Endodermal cell (in vitro differentiated cells): Measurements from ENCODE around the gene ALDH4A1. TPM values are rescaled to one million over a fixed set of nuclear protein-coding genes. Genes with fewer than 3 reads are reported as not detected.
"Not testable (repeated sequence)": the region's sequence is repeated elsewhere in the genome, so short reads cannot be mapped to it uniquely, and the experiment has no call there.

ENCODE experiments used
- DNase-seq: peaks from one replicate; pipeline ENCODE4 v3.0.0-alpha.2; 2017
- H3K27ac ChIP-seq: 2 replicates; pipeline ENCODE4 v1.5.1; 2013; ENCODE audit warnings: mild to moderate bottlenecking, low read depth, low read length, moderate library complexity
- H3K27me3 ChIP-seq: 2 replicates; pipeline ENCODE4 v1.6.1; 2013; ENCODE audit warnings: mild to moderate bottlenecking, low read length, moderate library complexity; ENCODE audit not compliant: insufficient read depth, control insufficient read depth, poor library complexity, severe bottlenecking
- H3K36me3 ChIP-seq: 2 replicates; pipeline ENCODE4 v1.7.0; 2013; ENCODE audit warnings: mild to moderate bottlenecking, low read length, moderate library complexity; ENCODE audit not compliant: control insufficient read depth, insufficient read depth
- H3K4me1 ChIP-seq: one replicate; pipeline ENCODE4 v1.7.0; 2013; ENCODE audit warnings: low read length; ENCODE audit not compliant: control insufficient read depth, insufficient read depth
- H3K4me3 ChIP-seq: 2 replicates; pipeline ENCODE4 v1.5.1; 2013; ENCODE audit warnings: mild to moderate bottlenecking, low read length, moderate library complexity
- H3K9ac ChIP-seq: 2 replicates; pipeline ENCODE4 v1.6.1; 2013; ENCODE audit warnings: mild to moderate bottlenecking, low read length, moderate library complexity; ENCODE audit not compliant: poor library complexity, severe bottlenecking; ENCODE audit errors: extremely low read depth
- H3K9me3 ChIP-seq: 2 replicates; pipeline ENCODE4 v1.6.1; 2013; ENCODE audit warnings: mild to moderate bottlenecking, low read length, moderate library complexity; ENCODE audit not compliant: control insufficient read depth
- H3K27ac Mint-ChIP-seq: 2 replicates; pipeline ENCODE4 v1.8.0; 2020; ENCODE audit warnings: mixed read lengths
- H3K27me3 Mint-ChIP-seq: 2 replicates; pipeline ENCODE4 v1.8.0; 2021; ENCODE audit warnings: mild to moderate bottlenecking, mixed read lengths; ENCODE audit not compliant: insufficient read depth
- H3K36me3 Mint-ChIP-seq: 2 replicates; pipeline ENCODE4 v1.8.0; 2020; ENCODE audit warnings: low read depth, mixed read lengths
- H3K4me1 Mint-ChIP-seq: 2 replicates; pipeline ENCODE4 v1.8.0; 2020; ENCODE audit warnings: mixed read lengths
- H3K4me3 Mint-ChIP-seq: 2 replicates; pipeline ENCODE4 v1.8.0; 2020; ENCODE audit warnings: mild to moderate bottlenecking, moderate library complexity, mixed read lengths
- H3K9me3 Mint-ChIP-seq: 2 replicates; pipeline ENCODE4 v1.8.0; 2020; ENCODE audit warnings: mild to moderate bottlenecking, mixed read lengths
- WGBS, 2 experiments: methylation state at CpG; one replicate each; pipeline versions ENCODE4 v1.1.5 to v1.1.7; 2013; ENCODE audit warnings: missing lambda C conversion rate in 2 of 2, mixed read lengths in 1 of 2; ENCODE audit not compliant: insufficient coverage in 1 of 2, insufficient read length in 1 of 2; 5-methylcytosine and 5-hydroxymethylcytosine counted together
- total RNA-seq, 2 donors: library from RNA; stranded (reverse); fragmentation: NEBNext Ultra II Directional in 1 of 2; extraction: Animal tissue kit (Norgen Biotek cat#: 25700) in 1 of 2; gene quantifications; 2 replicates in 1 of 2; 3 replicates in 1 of 2; pipeline ENCODE4 v1.2.1, GENCODE V29; 2021
- TF ChIP-seq, protein P1 (sequence below): fragments of 200-600 bp; sonication (generic); conservative IDR thresholded peaks from 2 replicates; pipeline ENCODE4 v1.5.0; 2021; ENCODE audit warnings: antibody characterized with exemption, mild to moderate bottlenecking

The ALDH4A1 gene
- total RNA-seq, 2 donors from 2014 or later = 7.6 to 18.7 TPM

DNA sequence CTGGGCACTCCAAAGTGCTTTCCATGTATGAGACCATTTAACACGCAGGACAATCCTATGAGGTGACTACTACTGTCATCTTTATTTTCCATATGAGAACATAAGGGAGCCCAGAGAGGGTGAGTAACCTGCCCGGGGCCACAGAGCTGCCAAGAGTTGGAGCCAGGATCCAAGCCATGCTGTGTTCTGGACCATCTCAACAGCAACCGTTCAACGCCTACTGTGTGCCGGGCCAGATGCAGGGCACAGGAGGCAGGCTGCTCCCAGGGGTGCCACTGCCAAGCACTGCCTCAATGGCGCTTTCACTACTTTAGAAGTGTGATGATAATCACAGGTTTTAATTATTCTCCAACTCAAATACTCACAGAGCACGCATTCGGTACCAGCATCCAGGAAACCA lies 3.8 kb downstream of the ALDH4A1 start:
- H3K36me3 ChIP-seq = no peaks in the 10 kb centered on the region
- H3K27ac ChIP-seq = no peak overlapping the region
- Mint-ChIP-seq H3K4me3 (no peak overlapping the region), H3K9me3 (no peaks in the 10 kb centered on the region), H3K27ac (no peak overlapping the region), H3K27me3 (peaks cover 85% of the 10 kb centered on the region), H3K4me1 (peaks cover 16% of the 10 kb centered on the region), H3K36me3 (peaks cover 10% of the 10 kb centered on the region)
- H3K4me3 ChIP-seq = no peak overlapping the region
- no peak overlapping the region for H3K9ac ChIP-seq
- TF ChIP-seq, protein P1, sequence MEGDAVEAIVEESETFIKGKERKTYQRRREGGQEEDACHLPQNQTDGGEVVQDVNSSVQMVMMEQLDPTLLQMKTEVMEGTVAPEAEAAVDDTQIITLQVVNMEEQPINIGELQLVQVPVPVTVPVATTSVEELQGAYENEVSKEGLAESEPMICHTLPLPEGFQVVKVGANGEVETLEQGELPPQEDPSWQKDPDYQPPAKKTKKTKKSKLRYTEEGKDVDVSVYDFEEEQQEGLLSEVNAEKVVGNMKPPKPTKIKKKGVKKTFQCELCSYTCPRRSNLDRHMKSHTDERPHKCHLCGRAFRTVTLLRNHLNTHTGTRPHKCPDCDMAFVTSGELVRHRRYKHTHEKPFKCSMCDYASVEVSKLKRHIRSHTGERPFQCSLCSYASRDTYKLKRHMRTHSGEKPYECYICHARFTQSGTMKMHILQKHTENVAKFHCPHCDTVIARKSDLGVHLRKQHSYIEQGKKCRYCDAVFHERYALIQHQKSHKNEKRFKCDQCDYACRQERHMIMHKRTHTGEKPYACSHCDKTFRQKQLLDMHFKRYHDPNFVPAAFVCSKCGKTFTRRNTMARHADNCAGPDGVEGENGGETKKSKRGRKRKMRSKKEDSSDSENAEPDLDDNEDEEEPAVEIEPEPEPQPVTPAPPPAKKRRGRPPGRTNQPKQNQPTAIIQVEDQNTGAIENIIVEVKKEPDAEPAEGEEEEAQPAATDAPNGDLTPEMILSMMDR = no peak
- peaks cover 84% of the 10 kb centered on the region for H3K27me3 ChIP-seq
- no peak for DNase-seq
- H3K9me3 ChIP-seq = no peaks in the 10 kb centered on the region
- H3K4me1 ChIP-seq = peaks cover 9% of the 10 kb centered on the region
- WGBS, 2 experiments = 96% methylated on average over 4 to 8 of the region's 8 CpGs

DNA sequence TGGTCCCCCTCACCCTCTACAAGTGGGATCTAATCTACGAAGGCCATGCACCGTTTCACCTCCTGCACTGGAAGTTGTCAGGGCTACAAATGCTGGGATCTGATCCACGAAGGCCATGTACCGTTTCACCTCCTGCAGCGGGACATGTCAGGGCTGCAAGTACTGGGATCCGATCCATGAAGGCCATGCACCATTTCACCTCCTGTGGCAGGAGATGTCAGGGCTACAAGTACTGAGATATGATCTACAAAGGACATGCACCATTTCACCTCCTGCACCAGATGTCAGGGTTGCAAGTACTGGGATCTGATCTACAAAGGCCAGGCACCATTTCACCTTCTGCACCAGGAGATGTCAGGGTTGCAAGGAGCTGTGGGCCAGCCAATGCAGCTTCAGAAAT lies 7.0 kb downstream of the ALDH4A1 start:
- H3K9ac ChIP-seq = no peak overlapping the region
- no peaks in the 10 kb centered on the region for H3K36me3 ChIP-seq
- H3K27ac ChIP-seq = no peak overlapping the region
- Mint-ChIP-seq H3K4me1 (peaks cover 3% of the 10 kb centered on the region), H3K4me3 (no peak overlapping the region), H3K27me3 (peaks cover 98% of the 10 kb centered on the region), H3K36me3 (peaks cover 15% of the 10 kb centered on the region), H3K27ac (no peak overlapping the region), H3K9me3 (no peaks in the 10 kb centered on the region)
- H3K4me1 ChIP-seq = peaks cover 4% of the 10 kb centered on the region
- TF ChIP-seq, protein P1 = no peak
- no peaks in the 10 kb centered on the region for H3K9me3 ChIP-seq
- no peak overlapping the region for H3K4me3 ChIP-seq
- 90 to 95% methylated on average over 6 of the region's 6 CpGs for WGBS, 2 experiments
- DNase-seq = no peak
- peaks cover 98% of the 10 kb centered on the region for H3K27me3 ChIP-seq

DNA sequence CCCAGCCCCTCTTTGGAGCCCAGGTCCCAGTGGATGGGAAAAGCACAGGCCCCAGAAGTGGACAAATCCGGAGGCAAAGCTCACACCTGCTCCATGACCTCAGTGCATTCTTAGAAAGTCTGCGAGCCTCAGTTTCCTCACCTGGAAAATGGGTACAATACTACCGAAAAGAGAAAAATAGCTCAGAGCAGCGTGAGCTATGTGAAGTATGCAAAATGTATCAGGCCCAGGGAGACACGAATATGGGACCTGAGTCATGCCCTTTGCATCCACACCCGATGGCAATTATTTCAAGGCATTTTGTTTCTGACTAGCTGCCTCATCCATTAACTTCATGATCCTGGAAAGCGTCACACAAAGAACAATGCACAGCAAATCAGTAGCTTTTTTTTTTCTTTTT lies 9.2 kb downstream of the ALDH4A1 start:
- H3K9me3 ChIP-seq = no peaks in the 10 kb centered on the region
- H3K27ac ChIP-seq = no peak overlapping the region
- no peaks in the 10 kb centered on the region for H3K9me3 Mint-ChIP-seq
- no peaks in the 10 kb centered on the region for H3K36me3 ChIP-seq
- H3K27me3 ChIP-seq = peaks cover 98% of the 10 kb centered on the region
- WGBS, 2 experiments = 90 to 93% methylated on average over 7 of the region's 7 CpGs
- no peak overlapping the region for H3K4me3 Mint-ChIP-seq
- DNase-seq = no peak
- H3K36me3 Mint-ChIP-seq = peaks cover 12% of the 10 kb centered on the region
- H3K27ac Mint-ChIP-seq = no peak overlapping the region
- peaks cover 3% of the 10 kb centered on the region for H3K4me1 Mint-ChIP-seq
- TF ChIP-seq, protein P1 = no peak
- H3K4me1 ChIP-seq = no peaks in the 10 kb centered on the region
- H3K9ac ChIP-seq = no peak overlapping the region
- H3K27me3 Mint-ChIP-seq = peaks cover 81% of the 10 kb centered on the region
- H3K4me3 ChIP-seq = no peak overlapping the region

DNA sequence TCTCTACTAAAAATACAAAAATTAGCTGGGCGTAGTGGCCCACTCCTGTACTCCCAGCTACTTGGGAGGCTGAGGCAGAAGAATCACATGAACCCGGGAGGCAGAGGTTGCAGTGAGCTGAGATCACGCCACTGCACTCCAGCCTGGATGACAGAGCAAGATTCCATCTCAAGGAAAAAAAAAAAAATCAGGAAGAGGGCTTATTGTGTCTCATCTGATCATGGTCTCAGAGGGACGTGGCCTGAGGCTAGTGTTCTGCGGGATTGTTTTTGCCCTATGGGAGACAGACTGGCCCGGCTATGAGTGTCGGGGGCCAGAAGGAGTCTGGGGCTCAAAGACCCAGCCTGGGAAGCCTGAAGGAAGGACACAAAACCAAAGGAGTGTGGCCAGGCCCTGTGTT lies 10.5 kb downstream of the ALDH4A1 start:
- not testable (repeated sequence) for H3K4me3 ChIP-seq, H3K9ac ChIP-seq, H3K36me3 ChIP-seq, H3K9me3 Mint-ChIP-seq, H3K4me3 Mint-ChIP-seq, H3K36me3 Mint-ChIP-seq, H3K27ac ChIP-seq, DNase-seq, H3K9me3 ChIP-seq, H3K4me1 Mint-ChIP-seq, H3K4me1 ChIP-seq
- peaks cover 73% of the 10 kb centered on the region for H3K27me3 Mint-ChIP-seq
- peak overlapping the region; percentile 46 for H3K27ac Mint-ChIP-seq
- WGBS, 2 experiments = 94 to 95% methylated on average over 5 to 7 of the region's 7 CpGs
- H3K27me3 ChIP-seq = peaks cover 92% of the 10 kb centered on the region
